Cardiac muscle cell (in vitro differentiated cells and primary cell): ENCODE data around the gene SLC25A53. TPM values are rescaled to one million over a fixed set of nuclear protein-coding genes. Genes with fewer than 3 reads are reported as not detected.
"Not testable (repeated sequence)": the region's sequence is repeated elsewhere in the genome, so short reads cannot be mapped to it uniquely, and the experiment has no call there.

Source experiments
- DNase-seq, 2 donors: peaks; one replicate each; pipeline versions ENCODE4 v3.0.0 to v3.0.0-alpha.2; 2010 to 2017; ENCODE audit warnings: low read depth in 1 of 2, low spot score in 1 of 2
- H3K27ac ChIP-seq: fragments of 200-600 bp; sonication (generic); 2 replicates; pipeline ENCODE4 v1.5.1; 2016
- H3K27me3 ChIP-seq: fragments of 200-600 bp; sonication (generic); 2 replicates; pipeline ENCODE4 v1.6.0; 2016; ENCODE audit warnings: control low read depth
- H3K36me3 ChIP-seq: fragments of 200-600 bp; sonication (generic); 2 replicates; pipeline ENCODE4 v1.5.1; 2016; ENCODE audit warnings: control low read depth
- H3K4me1 ChIP-seq: fragments of 200-600 bp; sonication (generic); 2 replicates; pipeline ENCODE4 v1.8.1; 2017; ENCODE audit warnings: low read depth, mild to moderate bottlenecking, mixed run types
- H3K4me3 ChIP-seq: fragments of 200-600 bp; sonication (generic); 2 replicates; pipeline ENCODE4 v1.5.1; 2016; ENCODE audit warnings: mild to moderate bottlenecking
- H3K9me3 ChIP-seq: fragments of 200-600 bp; sonication (generic); 2 replicates; pipeline ENCODE4 v1.5.1; 2017; ENCODE audit warnings: low read depth, mild to moderate bottlenecking, control low read depth
- CTCF ChIP-seq: IDR thresholded peaks from 2 replicates; pipeline ENCODE4 v1.5.1; 2012; ENCODE audit warnings: low read depth, mild to moderate bottlenecking, low read length
- polyA plus RNA-seq: library from polyadenylated mRNA; unstranded; fragments of >200 nt; fragmentation: Nextera tagmentation; extraction: Ambion mirVana; gene quantifications from 2 replicates; pipeline ENCODE4 v1.2.1, GENCODE V29; 2016
- total RNA-seq: library from RNA; depleted of rRNA; stranded (reverse); fragments of >200 nt; gene quantifications from 2 replicates; pipeline ENCODE4 v1.2.3, GENCODE V29; 2016

Gene SLC25A53
- total and polyA plus RNA-seq, 2 experiments from 2014 or later = 5.1 to 15.2 TPM

DNA sequence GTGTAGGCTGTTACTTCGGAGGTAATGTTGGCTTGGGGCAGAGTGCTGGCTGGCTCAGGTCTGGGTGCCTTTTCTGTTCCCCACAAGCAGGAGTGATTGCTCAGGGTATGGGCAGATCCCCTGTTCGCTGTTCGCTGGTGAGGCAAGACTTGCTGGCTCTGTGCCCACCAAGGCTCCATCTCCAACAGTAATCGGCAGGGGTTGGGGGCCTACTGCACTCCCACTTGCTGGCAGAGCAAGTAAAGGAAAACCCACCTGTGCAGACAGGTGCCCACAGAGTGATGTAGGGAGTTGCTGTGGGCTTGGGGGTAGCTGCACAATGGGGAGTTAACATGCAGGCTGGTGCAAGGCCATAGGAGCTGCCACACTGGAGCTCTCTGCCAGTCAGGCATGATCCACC, 72.7 kb downstream of the SLC25A53 start:
- no peak overlapping the region for H3K4me3 ChIP-seq
- no peak for DNase-seq
- no peak overlapping the region for H3K27ac ChIP-seq
- H3K4me1 ChIP-seq = no peaks in the 10 kb centered on the region
- H3K27me3 ChIP-seq = peaks cover 3% of the 10 kb centered on the region
- H3K36me3 ChIP-seq = no peaks in the 10 kb centered on the region
- TF ChIP-seq CTCF = no peak
- no peaks in the 10 kb centered on the region for H3K9me3 ChIP-seq

- H3K4me1 ChIP-seq, H3K36me3 ChIP-seq, H3K27me3 ChIP-seq, DNase-seq, H3K27ac ChIP-seq, H3K4me3 ChIP-seq, H3K9me3 ChIP-seq: not testable (repeated sequence)
Observed at GRCh38 chrX:104077854-104078253, 79.0 kb downstream of the SLC25A53 start.

- DNase-seq, H3K27ac ChIP-seq, H3K9me3 ChIP-seq, H3K4me3 ChIP-seq, H3K36me3 ChIP-seq, H3K27me3 ChIP-seq, H3K4me1 ChIP-seq: not testable (repeated sequence)
Observed at GRCh38 chrX:104075778-104076445, 80.9 kb downstream of the SLC25A53 start, which contains the start of gene TMSB15C. TMSB15C (minus strand) TSS chrX:104076236.

GRCh38 chrX:104062636-104063035, 94.2 kb downstream of the SLC25A53 start:
- H3K36me3 ChIP-seq, H3K27me3 ChIP-seq, H3K4me1 ChIP-seq, H3K27ac ChIP-seq, DNase-seq, H3K9me3 ChIP-seq, H3K4me3 ChIP-seq: not testable (repeated sequence)

DNA sequence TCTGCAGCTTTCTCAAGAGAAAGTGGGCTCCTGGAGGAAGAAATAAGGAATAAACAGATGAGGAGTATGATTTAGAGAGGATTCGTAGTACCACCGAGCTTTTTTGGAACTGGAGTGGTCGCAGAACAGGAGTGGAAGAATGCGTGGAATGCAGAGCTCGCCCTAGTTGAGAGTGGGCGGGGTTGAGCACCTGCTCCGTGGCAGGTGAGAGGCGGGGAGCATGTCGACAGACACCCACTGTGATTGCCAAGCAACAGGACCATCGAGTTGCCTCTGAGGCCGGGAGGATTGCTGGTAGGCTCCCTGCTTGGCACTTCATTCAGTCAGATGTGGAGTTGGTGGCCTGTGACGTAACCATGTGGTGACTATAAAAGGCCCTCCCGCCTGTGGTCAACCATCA, 101.9 kb downstream of the SLC25A53 start:
- H3K4me1 ChIP-seq, H3K4me3 ChIP-seq, DNase-seq, H3K36me3 ChIP-seq, H3K27me3 ChIP-seq, H3K27ac ChIP-seq, H3K9me3 ChIP-seq: not testable (repeated sequence)

Other genes with a start within 250 kb of the SLC25A53 start
- 5.0 and 10.2 TPM in 2 replicates for gene TMSB15B, start 194.4 kb downstream of the SLC25A53 start, total RNA-seq
- gene TMSB15B, start 194.4 kb downstream of the SLC25A53 start, polyA plus RNA-seq = 44.2 and 45.6 TPM in 2 replicates
- gene H2BW1, start 143.3 kb downstream of the SLC25A53 start, total RNA-seq = not detected in 2 replicates
- gene H2BW1, start 143.3 kb downstream of the SLC25A53 start, polyA plus RNA-seq = not detected in 2 replicates
- gene H2BW2, start 117.1 kb downstream of the SLC25A53 start, total RNA-seq = not detected in 2 replicates
- gene H2BW2, start 117.1 kb downstream of the SLC25A53 start, polyA plus RNA-seq = not detected in 2 replicates
- 6.2 and 9.2 TPM in 2 replicates for gene TMSB15C, start 80.8 kb downstream of the SLC25A53 start, total RNA-seq
- 3.3 and 3.8 TPM in 2 replicates for gene TMSB15C, start 80.8 kb downstream of the SLC25A53 start, polyA plus RNA-seq
- gene ZCCHC18, start 44.5 kb downstream of the SLC25A53 start, total RNA-seq = 4.1 and 4.5 TPM in 2 replicates
- 4.8 and 5.5 TPM in 2 replicates for gene ZCCHC18, start 44.5 kb downstream of the SLC25A53 start, polyA plus RNA-seq
- gene FAM199X, start 9.4 kb upstream of the SLC25A53 start, total RNA-seq = 25.5 and 28.1 TPM in 2 replicates
- gene FAM199X, start 9.4 kb upstream of the SLC25A53 start, polyA plus RNA-seq = 18.4 and 21.3 TPM in 2 replicates
- gene ESX1, start 97.9 kb upstream of the SLC25A53 start, total RNA-seq = not detected in 2 replicates
- not detected in 2 replicates for gene ESX1, start 97.9 kb upstream of the SLC25A53 start, polyA plus RNA-seq